ENCODE data around the gene APOA1. TPM values are rescaled to one million over a fixed set of nuclear protein-coding genes. Genes with fewer than 3 reads are reported as not detected.

The APOA1 gene
- total RNA-seq, 4 donors from 2014 or later: 2.2 to 23.2 (median 8.3) TPM

DNA sequence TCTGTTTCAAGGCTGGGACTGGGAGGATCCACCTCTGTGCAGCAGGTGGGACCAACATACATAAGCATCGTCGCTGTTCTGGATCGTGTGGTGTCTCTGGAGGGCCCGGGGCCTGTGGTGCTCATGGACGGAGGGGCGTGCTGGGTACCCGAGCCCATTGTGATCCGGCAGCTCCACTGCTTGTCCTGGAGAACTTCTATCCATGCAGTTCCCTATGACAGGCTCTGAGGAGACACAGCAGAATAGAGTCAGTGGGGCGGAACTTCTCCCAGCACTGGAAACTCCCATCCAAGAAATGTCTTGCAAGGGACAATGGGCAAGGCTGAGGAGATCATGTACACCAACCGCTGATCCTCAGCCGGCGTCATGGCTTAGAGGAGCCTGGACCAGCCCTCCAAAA lies 11.6 kb upstream of the APOA1 start:
- no peak overlapping the region for H3K27ac ChIP-seq
- peaks cover 13 to 23% of the 10 kb centered on the region in 2 donors for H3K4me1 ChIP-seq
- intact Hi-C loops (cut with DNase I): no loop called here
- TF ChIP-seq, protein P1, sequence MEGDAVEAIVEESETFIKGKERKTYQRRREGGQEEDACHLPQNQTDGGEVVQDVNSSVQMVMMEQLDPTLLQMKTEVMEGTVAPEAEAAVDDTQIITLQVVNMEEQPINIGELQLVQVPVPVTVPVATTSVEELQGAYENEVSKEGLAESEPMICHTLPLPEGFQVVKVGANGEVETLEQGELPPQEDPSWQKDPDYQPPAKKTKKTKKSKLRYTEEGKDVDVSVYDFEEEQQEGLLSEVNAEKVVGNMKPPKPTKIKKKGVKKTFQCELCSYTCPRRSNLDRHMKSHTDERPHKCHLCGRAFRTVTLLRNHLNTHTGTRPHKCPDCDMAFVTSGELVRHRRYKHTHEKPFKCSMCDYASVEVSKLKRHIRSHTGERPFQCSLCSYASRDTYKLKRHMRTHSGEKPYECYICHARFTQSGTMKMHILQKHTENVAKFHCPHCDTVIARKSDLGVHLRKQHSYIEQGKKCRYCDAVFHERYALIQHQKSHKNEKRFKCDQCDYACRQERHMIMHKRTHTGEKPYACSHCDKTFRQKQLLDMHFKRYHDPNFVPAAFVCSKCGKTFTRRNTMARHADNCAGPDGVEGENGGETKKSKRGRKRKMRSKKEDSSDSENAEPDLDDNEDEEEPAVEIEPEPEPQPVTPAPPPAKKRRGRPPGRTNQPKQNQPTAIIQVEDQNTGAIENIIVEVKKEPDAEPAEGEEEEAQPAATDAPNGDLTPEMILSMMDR (IDR thresholded peaks at IDR 0.05): no peak
- no peak for TF ChIP-seq POLR2A (IDR thresholded peaks at IDR 0.05)
- 95 to 96% methylated on average over 12 of the region's 12 CpGs for WGBS, 2 donors
- no peak overlapping the region for H3K4me3 ChIP-seq (replicated peaks in 1 of 3)
- peaks cover 37 to 41% of the 10 kb centered on the region in 2 donors for H3K36me3 ChIP-seq
- no peaks in the 10 kb centered on the region for H3K9me3 ChIP-seq
- no peak for DNase-seq
- no peaks in the 10 kb centered on the region for H3K27me3 ChIP-seq

DNA sequence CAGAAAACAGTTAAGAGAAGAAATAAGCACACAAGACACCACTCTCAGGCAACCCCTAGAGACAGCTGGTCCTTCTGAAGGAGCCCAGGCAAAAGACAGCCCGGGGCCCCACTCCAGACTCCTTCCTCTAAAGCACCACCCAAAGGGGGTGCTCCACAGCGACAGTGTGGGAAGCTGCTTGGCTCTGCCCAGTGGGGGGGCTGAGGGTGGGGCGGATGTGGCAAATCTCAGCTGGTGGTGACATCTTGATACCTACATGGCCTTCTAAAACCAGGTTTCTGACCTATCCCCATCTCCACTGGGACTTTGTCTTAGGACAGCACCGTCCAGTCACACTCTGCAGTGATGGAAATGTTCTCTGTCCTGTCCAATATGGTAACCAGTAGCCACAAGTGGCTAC lies 10.2 kb upstream of the APOA1 start:
- DNase-seq: no peak
- Histone ChIP-seq H3K4me3 (replicated peaks in 1 of 3) (no peak overlapping the region), H3K4me1 (peaks cover 11 to 17% of the 10 kb centered on the region in 2 donors), H3K36me3 (peaks cover 41 to 48% of the 10 kb centered on the region in 2 donors), H3K27me3 (no peaks in the 10 kb centered on the region), H3K9me3 (no peaks in the 10 kb centered on the region), H3K27ac (no peak overlapping the region)
- intact Hi-C loops (cut with DNase I): no loop called here
- 91 to 95% methylated on average over 4 of the region's 4 CpGs for WGBS, 2 donors
- no peak for TF ChIP-seq POLR2A (IDR thresholded peaks at IDR 0.05)
- TF ChIP-seq, protein P1 (IDR thresholded peaks at IDR 0.05): no peak

DNA sequence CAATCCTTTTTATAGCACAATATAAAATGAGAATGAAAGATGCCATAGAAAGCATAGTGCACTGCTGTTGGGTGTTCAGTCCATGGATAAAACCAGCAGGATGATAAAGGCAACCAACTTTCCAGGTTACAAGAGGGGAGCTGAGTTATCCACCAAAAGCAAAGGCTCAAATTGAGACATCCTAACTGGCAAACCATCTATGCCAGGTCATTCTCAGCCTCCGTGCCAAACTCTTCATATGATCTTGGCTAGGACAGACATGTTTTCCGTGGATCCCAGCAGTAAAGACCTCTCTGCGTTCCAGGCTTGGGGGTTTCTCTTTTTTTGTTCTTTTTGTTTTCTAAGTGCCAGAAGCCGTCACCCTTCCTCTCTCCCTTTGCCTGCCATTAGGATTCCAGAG lies 7.3 kb upstream of the APOA1 start:
- no peaks in the 10 kb centered on the region for H3K4me1 ChIP-seq
- WGBS, 2 donors: 96 to 98% methylated on average over 4 of the region's 4 CpGs
- H3K27ac ChIP-seq: no peak overlapping the region
- H3K4me3 ChIP-seq (replicated peaks in 1 of 3): no peak overlapping the region
- no peaks in the 10 kb centered on the region for H3K27me3 ChIP-seq
- intact Hi-C loops (cut with DNase I): no loop called here
- no peak for DNase-seq
- no peaks in the 10 kb centered on the region for H3K9me3 ChIP-seq
- no peak for TF ChIP-seq POLR2A (IDR thresholded peaks at IDR 0.05)
- TF ChIP-seq, protein P1 (IDR thresholded peaks at IDR 0.05): no peak
- peaks cover 41 to 48% of the 10 kb centered on the region in 2 donors for H3K36me3 ChIP-seq

DNA sequence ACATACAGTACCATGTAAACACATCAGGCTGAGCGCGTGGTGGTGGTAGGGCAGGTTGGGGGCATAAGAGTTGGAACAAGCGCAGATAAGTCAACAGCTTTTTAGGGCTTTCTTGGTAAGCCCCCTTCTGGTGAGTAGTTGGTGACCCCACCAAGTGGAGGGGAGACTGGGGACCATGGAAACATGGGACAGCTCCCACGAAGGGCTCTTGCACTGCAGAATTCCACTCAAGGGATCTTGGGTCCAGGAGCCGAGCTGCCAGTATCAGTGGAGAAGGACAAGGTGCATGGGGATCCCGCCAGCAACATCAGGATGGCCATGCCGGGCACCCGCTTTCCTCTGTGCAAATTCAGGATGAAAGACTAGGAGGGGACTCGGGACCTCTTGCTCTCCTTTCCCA lies 6.2 kb upstream of the APOA1 start:
- intact Hi-C loops (cut with DNase I): no loop called here
- H3K27me3 ChIP-seq: no peaks in the 10 kb centered on the region
- H3K9me3 ChIP-seq: no peaks in the 10 kb centered on the region
- peaks cover 35 to 46% of the 10 kb centered on the region in 2 donors for H3K36me3 ChIP-seq
- DNase-seq: no peak
- TF ChIP-seq, protein P1 (IDR thresholded peaks at IDR 0.05): no peak
- no peak for TF ChIP-seq POLR2A (IDR thresholded peaks at IDR 0.05)
- WGBS, 2 donors: 90 to 93% methylated on average over 9 of the region's 9 CpGs
- H3K4me1 ChIP-seq: no peaks in the 10 kb centered on the region
- no peak overlapping the region for H3K4me3 ChIP-seq (replicated peaks in 1 of 3)
- H3K27ac ChIP-seq: no peak overlapping the region

DNA sequence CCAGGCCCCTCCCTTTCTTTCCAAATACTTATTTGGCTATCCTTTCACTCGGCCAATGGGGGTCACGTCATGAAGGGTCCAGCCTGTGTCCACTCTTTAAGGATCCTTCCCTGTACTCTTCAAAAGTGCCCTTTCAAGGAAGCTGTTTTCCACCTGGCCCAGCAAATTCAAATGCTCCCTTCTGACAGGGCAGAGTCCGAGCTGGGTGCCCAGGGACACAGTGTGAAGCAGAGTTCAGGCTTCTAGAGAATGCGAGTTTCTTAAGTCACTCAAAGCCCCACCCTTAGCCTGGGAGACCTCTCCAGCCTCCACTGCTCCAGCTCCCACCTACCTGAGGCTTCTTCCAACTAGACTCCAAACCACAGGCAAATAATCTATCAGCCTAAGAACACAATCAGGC lies 5.5 kb upstream of the APOA1 start:
- peaks cover 30 to 38% of the 10 kb centered on the region in 2 donors for H3K36me3 ChIP-seq
- H3K27ac ChIP-seq: no peak overlapping the region

More for the DNA sequence above, 5.5 kb upstream of the APOA1 start:
- Histone ChIP-seq H3K4me1 (peaks cover under 1 to 1% of the 10 kb centered on the region in 2 donors), H3K27me3 (no peaks in the 10 kb centered on the region), H3K9me3 (no peaks in the 10 kb centered on the region), H3K4me3 (replicated peaks in 1 of 3) (no peak overlapping the region)
- 90 to 91% methylated on average over 4 of the region's 4 CpGs for WGBS, 2 donors
- DNase-seq: no peak
- no peak for TF ChIP-seq POLR2A (IDR thresholded peaks at IDR 0.05)
- TF ChIP-seq, protein P1 (IDR thresholded peaks at IDR 0.05): no peak
- intact Hi-C loops (cut with DNase I): no loop called here
